ENCODE data around the gene FUT7. TPM values are rescaled to one million over a fixed set of nuclear protein-coding genes. Genes with fewer than 3 reads are reported as not detected.
A peak's percentile ranks its signal among the peaks of the same experiment; 100 is the strongest.

FUT7 gene
- total and polyA plus RNA-seq, 2 of the 8 experiments (the other 6 are each of a cell fraction or from before 2014, with no cell fraction given) = not detected

GRCh38 chr9:137020771-137021567 is 10.9 kb downstream of the FUT7 start:
- no peak overlapping the region for H2BK5ac ChIP-seq (ENCODE audit: low read depth, low read length)
- peaks cover 0 to 5% (median 0%) of the 10 kb centered on the region in 4 experiments; a peak in 1 of 8 replicates for H3K36me3 ChIP-seq (ENCODE audit: control insufficient read depth in 2 of 4, insufficient read depth in 4 of 4, low read length in 3 of 4)
- DNase-seq (ENCODE audit: low read depth in 1 of 2, low spot score in 2 of 2) = no peak
- peaks cover 0 to 8% of the 10 kb centered on the region in 2 experiments for H4K20me1 ChIP-seq (replicated peaks in 1 of 2; ENCODE audit: control insufficient read depth in 1 of 2, insufficient read depth in 2 of 2, low read length in 2 of 2)
- H2BK12ac ChIP-seq (ENCODE audit: low read depth, low read length) = no peak overlapping the region
- H4K91ac ChIP-seq (replicated peaks; ENCODE audit: insufficient read length, low read length) = no peak overlapping the region
- POLR2A ChIA-PET (ENCODE audit: partially characterized antibody) = no interaction called here
- no peak overlapping the region for H3K4ac ChIP-seq (replicated peaks; ENCODE audit: insufficient read length, low read depth, low read length)
- H3K9me3 ChIP-seq (ENCODE audit: insufficient read depth in 2 of 2, low read depth in 1 of 2, low read length in 1 of 2) = peaks cover 0 to 12% of the 10 kb centered on the region in 2 experiments; a peak in 1 of 4 replicates
- H4K8ac ChIP-seq (ENCODE audit: extremely low read depth, insufficient read depth, low read length) = peak overlapping the region; percentile 51; the same call in 1 of the 2 replicates
- H2BK120ac ChIP-seq (replicated peaks; ENCODE audit: low read depth, low read length) = no peak overlapping the region
- no peak overlapping the region for H2AK5ac ChIP-seq (ENCODE audit: low read depth, low read length)
- no peak overlapping the region for H2BK20ac ChIP-seq (ENCODE audit: low read length)
- no peak overlapping the region; the same call in 1 of the 2 replicates for H3K18ac ChIP-seq (ENCODE audit: extremely low read depth, low read length)
- H3K27ac ChIP-seq (ENCODE audit: low read depth, low read length) = no peak overlapping the region
- no peaks in the 10 kb centered on the region for H3K79me2 ChIP-seq (ENCODE audit: control insufficient read depth in 1 of 2, insufficient read depth in 2 of 2, low read length in 2 of 2)
- no peak overlapping the region for H3K56ac ChIP-seq (replicated peaks; ENCODE audit: insufficient read length, low read depth, low read length)
- H3K23me2 ChIP-seq (ENCODE audit: low read depth, low read length) = no peaks in the 10 kb centered on the region
- no peak overlapping the region for H3K23ac ChIP-seq (ENCODE audit: insufficient read length)
- H2AFZ ChIP-seq (ENCODE audit: low read length) = no peak overlapping the region
- no peak for FAIRE-seq
- H2BK15ac ChIP-seq (ENCODE audit: low read length) = peak overlapping the region; percentile 72; the same call in 1 of the 2 replicates
- H3K4me1 ChIP-seq (replicated peaks in 1 of 4; ENCODE audit: control insufficient read depth in 3 of 4, insufficient read depth in 4 of 4, low read length in 3 of 4) = peaks cover 0 to 9% (median 3%) of the 10 kb centered on the region in 4 experiments; a peak in 3 of 7 replicates
- WGBS, 2 experiments (ENCODE audit: extremely low coverage in 1 of 2, insufficient coverage in 1 of 2, insufficient read length in 1 of 2, insufficient replicate concordance in 2 of 2, low coverage in 1 of 2, low lambda C conversion rate in 2 of 2, missing lambda C conversion rate in 1 of 2) = 88% methylated on average over 21 of the region's 32 CpGs; no CpG with 5 or more reads in 1 of the 2 experiments
- H3K4me2 ChIP-seq (ENCODE audit: insufficient read depth in 1 of 2, low read depth in 2 of 2, low read length in 2 of 2) = no peak overlapping the region
- no peak overlapping the region for H3K4me3 ChIP-seq (ENCODE audit: extremely low read depth in 1 of 4, insufficient read depth in 2 of 4, low read depth in 3 of 4, low read length in 4 of 4)
- no peak overlapping the region for H3K14ac ChIP-seq (ENCODE audit: insufficient read length)
- H3K27me3 ChIP-seq (replicated peaks in 1 of 4; ENCODE audit: control insufficient read depth in 3 of 4, extremely low read depth in 1 of 4, insufficient read depth in 3 of 4, low read length in 3 of 4) = peaks cover 0 to 3% (median 0%) of the 10 kb centered on the region in 4 experiments; a peak in 2 of 7 replicates
- H3K79me1 ChIP-seq (ENCODE audit: low read depth, low read length) = no peaks in the 10 kb centered on the region
- H3K9ac ChIP-seq (replicated peaks in 1 of 4; ENCODE audit: extremely low read depth in 1 of 4, low read depth in 3 of 4, low read length in 3 of 4) = no peak overlapping the region
- H4K5ac ChIP-seq (ENCODE audit: insufficient read length, low read depth, low read length) = no peak overlapping the region
- CTCF ChIA-PET (ENCODE audit: partially characterized antibody) = interaction anchor here (0.8 to 7.2 kb wide), 14 partner anchors 9 to 73 kb away, joined by 3 to 54 read pairs (median 4); partner anchors contain the start of genes ABCA2 and FUT7
- TF ChIP-seq RAD21 (IDR thresholded peaks at IDR 0.05 in 1 of 2, conservative IDR thresholded peaks at IDR 0.05 in 1 of 2; ENCODE audit: low read depth in 2 of 2, low read length in 2 of 2) (no peak), TBP (IDR thresholded peaks at IDR 0.05; ENCODE audit: low read depth, low read length) (no peak), CBX8 (IDR thresholded peaks at IDR 0.05; ENCODE audit: borderline replicate concordance, low read depth, low read length) (no peak), SUZ12 (IDR thresholded peaks at IDR 0.05; ENCODE audit: low read length) (no peak), TAF7 (optimal IDR thresholded peaks at IDR 0.05; ENCODE audit: borderline replicate concordance, low read depth, low read length) (no peak)
